Measurements from ENCODE around the gene GRIK2. TPM values are rescaled to one million over a fixed set of nuclear protein-coding genes. Genes with fewer than 3 reads are reported as not detected.

The GRIK2 gene
- total RNA-seq, 4 donors from 2014 or later, result 0.47 to 7.8 (median 1.7) TPM

DNA sequence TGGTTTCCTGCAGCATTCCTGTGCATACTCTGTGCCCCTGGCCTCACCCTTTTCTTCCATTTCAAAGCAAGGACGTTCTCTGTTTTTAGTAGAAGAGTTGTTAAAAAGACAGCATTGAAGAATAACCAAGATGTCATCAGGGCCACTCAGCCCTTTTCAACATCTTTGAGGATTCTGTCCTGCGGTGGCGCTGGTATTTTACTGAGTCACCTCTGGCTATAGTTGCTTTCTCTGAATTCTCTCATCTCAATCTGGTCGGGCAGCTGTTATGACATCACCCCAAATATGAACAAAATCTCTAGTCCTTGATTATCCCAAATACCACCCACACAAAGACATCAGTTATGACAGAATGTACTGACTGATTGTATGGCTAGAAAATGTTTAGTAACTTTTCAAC lies 204.2 kb downstream of the GRIK2 start:
- TF ChIP-seq, protein P1, sequence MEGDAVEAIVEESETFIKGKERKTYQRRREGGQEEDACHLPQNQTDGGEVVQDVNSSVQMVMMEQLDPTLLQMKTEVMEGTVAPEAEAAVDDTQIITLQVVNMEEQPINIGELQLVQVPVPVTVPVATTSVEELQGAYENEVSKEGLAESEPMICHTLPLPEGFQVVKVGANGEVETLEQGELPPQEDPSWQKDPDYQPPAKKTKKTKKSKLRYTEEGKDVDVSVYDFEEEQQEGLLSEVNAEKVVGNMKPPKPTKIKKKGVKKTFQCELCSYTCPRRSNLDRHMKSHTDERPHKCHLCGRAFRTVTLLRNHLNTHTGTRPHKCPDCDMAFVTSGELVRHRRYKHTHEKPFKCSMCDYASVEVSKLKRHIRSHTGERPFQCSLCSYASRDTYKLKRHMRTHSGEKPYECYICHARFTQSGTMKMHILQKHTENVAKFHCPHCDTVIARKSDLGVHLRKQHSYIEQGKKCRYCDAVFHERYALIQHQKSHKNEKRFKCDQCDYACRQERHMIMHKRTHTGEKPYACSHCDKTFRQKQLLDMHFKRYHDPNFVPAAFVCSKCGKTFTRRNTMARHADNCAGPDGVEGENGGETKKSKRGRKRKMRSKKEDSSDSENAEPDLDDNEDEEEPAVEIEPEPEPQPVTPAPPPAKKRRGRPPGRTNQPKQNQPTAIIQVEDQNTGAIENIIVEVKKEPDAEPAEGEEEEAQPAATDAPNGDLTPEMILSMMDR (IDR thresholded peaks at IDR 0.05), result no peak
- no peak for ATAC-seq (ENCODE audit: low FRiP score)
- DNase-seq (ENCODE audit: low spot score), result no peak

DNA sequence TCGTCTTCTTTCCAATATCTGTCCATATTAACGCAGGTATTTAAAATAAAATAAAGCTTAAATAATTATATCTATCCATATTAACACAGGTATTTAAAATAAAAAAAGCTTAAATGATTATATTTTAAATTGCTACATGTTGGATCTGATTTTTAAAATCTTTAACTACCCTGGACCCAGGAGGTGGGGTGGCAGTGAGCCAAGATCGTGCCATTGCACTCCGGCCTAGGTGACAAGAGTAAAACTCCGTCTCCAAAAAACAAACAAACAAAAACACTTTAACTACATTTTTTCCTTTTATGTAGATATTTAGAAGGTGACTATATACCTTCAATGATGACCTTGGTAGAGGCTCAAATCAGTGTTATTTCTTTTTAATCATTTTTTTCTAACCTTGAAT lies 211.9 kb downstream of the GRIK2 start:
- no peak for DNase-seq (ENCODE audit: low spot score)
- no peak for ATAC-seq (ENCODE audit: low FRiP score)
- TF ChIP-seq, protein P1 (IDR thresholded peaks at IDR 0.05), result no peak

DNA sequence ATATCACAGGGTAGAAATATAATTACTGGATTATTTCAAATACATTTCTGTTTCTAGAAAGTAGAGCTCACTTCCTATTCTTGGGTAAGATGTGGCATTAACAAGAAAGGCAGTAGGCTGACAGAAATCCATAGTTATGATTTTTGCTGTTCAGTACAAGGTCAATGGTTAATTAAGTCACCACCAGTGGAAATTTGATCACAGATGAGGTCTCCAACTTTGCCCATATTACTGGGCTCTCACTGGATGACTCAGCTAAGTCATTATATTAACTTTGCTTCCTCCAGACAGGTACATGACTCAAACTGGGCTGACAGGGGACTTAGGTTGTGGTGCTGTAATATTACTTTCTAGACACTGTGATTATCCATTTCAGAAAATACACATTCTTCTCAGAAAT lies 212.4 kb downstream of the GRIK2 start:
- TF ChIP-seq, protein P1 (IDR thresholded peaks at IDR 0.05), result no peak
- ATAC-seq (ENCODE audit: low FRiP score), result no peak
- no peak for DNase-seq (ENCODE audit: low spot score)

DNA sequence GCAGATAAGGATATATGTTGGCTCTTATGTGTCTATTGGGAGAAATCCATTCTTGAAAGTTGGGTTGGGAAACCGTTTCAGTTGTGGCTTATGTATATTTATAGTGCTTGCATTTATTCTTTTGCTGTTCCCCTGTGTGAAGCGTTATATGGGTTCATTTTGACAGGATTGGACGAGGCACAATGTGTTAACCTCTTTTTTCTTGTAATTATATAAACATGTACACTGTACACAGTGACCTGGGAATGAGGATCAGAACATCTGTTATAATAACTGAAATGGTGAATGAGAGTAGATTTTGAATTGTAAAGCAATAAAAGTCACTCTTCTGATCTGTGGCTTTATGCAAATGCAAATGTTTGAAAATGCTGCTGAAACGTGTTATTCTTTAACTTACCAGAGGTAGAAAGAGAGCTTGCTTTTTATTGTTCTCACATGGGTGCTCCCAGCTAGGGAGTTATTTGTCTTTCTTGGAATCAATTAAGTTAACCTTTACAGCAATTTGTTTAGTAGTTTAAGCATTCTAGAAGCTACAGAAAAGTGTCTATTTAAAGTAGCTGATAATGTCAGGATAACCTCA lies 213.7 kb downstream of the GRIK2 start:
- TF ChIP-seq, protein P1 (IDR thresholded peaks at IDR 0.05), result no peak
- DNase-seq (ENCODE audit: low spot score) (no peak), ATAC-seq (ENCODE audit: low FRiP score) (no peak)

DNA sequence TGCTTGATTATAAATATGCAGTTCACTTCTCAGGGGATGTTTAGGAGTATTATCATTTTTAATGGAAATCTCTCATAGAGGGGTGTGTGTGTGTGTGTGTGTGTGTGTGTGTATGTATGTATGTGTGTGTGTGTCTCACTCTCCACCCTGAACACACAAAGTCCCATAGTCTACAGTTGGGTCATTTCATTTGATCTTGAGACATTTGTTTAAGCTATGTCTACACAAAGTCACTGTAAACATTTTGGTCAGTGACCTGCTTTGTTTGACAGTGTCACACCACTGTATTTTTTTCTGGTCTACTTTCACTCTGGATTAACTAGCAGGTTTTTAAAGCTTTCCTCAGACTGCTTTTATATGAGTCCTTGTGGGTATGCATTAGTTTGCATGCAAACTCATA lies 215.2 kb downstream of the GRIK2 start:
- DNase-seq (ENCODE audit: low spot score) (no peak), ATAC-seq (ENCODE audit: low FRiP score) (no peak)

DNA sequence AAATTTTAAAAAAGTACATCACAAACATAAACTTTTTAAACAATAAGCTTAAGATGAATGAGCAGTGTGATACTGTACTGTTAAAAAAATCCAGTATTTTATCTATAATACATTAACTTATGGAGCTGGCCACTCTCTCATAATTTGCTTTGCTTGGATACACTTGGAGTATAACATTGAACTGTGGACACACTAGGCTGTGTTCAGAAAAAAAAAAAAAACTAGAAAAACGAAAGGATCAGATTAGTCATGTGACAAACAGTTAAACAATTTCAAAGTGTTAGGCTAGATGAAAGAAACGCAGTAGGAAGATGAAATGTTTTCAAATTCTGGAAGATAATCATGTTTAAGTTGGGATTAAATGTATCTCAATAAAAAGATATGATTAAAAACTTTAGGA lies 220.0 kb downstream of the GRIK2 start:
- ATAC-seq (ENCODE audit: low FRiP score) (no peak), DNase-seq (ENCODE audit: low spot score) (no peak)

More for the DNA sequence above, 215.2 kb downstream of the GRIK2 start:
- TF ChIP-seq, protein P1 (IDR thresholded peaks at IDR 0.05), result no peak

DNA sequence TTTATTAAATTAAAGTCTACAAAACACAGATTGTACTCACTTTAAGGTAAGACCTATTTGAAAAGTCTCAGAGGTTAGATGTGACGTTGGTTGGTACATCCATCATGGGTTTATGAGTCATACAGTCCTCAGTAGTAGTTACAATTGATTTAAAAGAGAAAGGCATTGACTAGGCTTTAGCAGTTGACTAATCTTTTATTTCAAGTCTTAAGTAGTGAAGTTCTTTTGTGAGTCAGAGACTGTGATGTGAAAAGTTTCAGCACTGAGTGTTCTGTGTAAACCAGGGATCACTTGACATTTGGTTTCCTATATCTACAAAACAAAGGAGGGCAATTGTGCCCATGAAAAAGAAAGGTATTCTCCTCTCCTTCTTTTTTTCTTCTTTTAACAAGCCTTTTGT lies 221.3 kb downstream of the GRIK2 start:
- TF ChIP-seq, protein P1 (IDR thresholded peaks at IDR 0.05), result no peak
- DNase-seq (ENCODE audit: low spot score) (no peak), ATAC-seq (ENCODE audit: low FRiP score) (no peak)

More for the DNA sequence above, 220.0 kb downstream of the GRIK2 start:
- TF ChIP-seq, protein P1 (IDR thresholded peaks at IDR 0.05), result no peak

All from omental fat pad (tissue), 4 donors.